Skin epidermis (tissue), 12 donors: ENCODE data around the gene GNG7.
"Not testable (repeated sequence)": the region's sequence is repeated elsewhere in the genome, so short reads cannot be mapped to it uniquely, and the experiment has no call there.

ENCODE experiments used
- H3K27ac ChIP-seq, 21 experiments: fragments of 200-600 bp; sonication (generic) in 11 of 21; one replicate each; pipeline ENCODE4 v1.5.0; 2020; ENCODE audit warnings: mild to moderate bottlenecking in 3 of 21, inconsistent platforms in 2 of 21, moderate library complexity in 2 of 21
- H3K4me3 ChIP-seq, 7 experiments: fragments of 200-600 bp; sonication (generic) in 2 of 7; one replicate each; pipeline ENCODE4 v1.5.0; 2020; ENCODE audit warnings: inconsistent platforms in 2 of 7, mild to moderate bottlenecking in 2 of 7, moderate library complexity in 1 of 7

Gene GNG7

GRCh38 chr19:2475702-2476450, 226.6 kb downstream of the GNG7 start, which contains the start of gene GADD45B:
TSS of gene GADD45B (plus strand) at chr19:2476127. CDS start at chr19:2476359, 232 bp downstream.
- Histone ChIP-seq H3K27ac (peak within 1 kb of the TSS; percentile 37 to 98 (median 89)), H3K4me3 (peak within 1 kb of the TSS; percentile 58 to 98 (median 85))

- peak overlapping the region; percentile 58 to 98 (median 85) for H3K4me3 ChIP-seq
- H3K27ac ChIP-seq = peak overlapping the region; percentile 2 to 97 (median 87)
These were observed 227.3 kb downstream of the GNG7 start for GRCh38 chr19:2475018-2475701.

GRCh38 chr19:2474232-2475017, 228.1 kb downstream of the GNG7 start:
- Histone ChIP-seq H3K27ac (peak overlapping the region in 20 of 21 experiments; percentile 28 to 97 (median 88)), H3K4me3 (peak overlapping the region; percentile 58 to 98 (median 85))

GRCh38 chr19:2469915-2470200, 232.6 kb downstream of the GNG7 start:
- H3K4me3 ChIP-seq, H3K27ac ChIP-seq: not testable (repeated sequence)

GRCh38 chr19:2469102-2469914, 233.2 kb downstream of the GNG7 start:
- Histone ChIP-seq H3K27ac (no peak overlapping the region), H3K4me3 (no peak overlapping the region)

GRCh38 chr19:2468596-2468995, 233.9 kb downstream of the GNG7 start:
- no peak overlapping the region for H3K27ac ChIP-seq
- H3K4me3 ChIP-seq = no peak overlapping the region

- no peak overlapping the region for H3K27ac ChIP-seq
- H3K4me3 ChIP-seq = no peak overlapping the region
These were observed 238.1 kb downstream of the GNG7 start for GRCh38 chr19:2464389-2464788.

GRCh38 chr19:2463694-2464093, 238.8 kb downstream of the GNG7 start:
- H3K27ac ChIP-seq = not testable (repeated sequence)

GRCh38 chr19:2462635-2463421, 239.7 kb downstream of the GNG7 start:
- Histone ChIP-seq H3K27ac (peak overlapping the region in 5 of 21 experiments; percentile 7 to 67 (median 34)), H3K4me3 (peak overlapping the region; percentile 41 to 59 (median 52))

More at GRCh38 chr19:2463694-2464093, 238.8 kb downstream of the GNG7 start:
- H3K4me3 ChIP-seq = not testable (repeated sequence)

GRCh38 chr19:2461751-2462634, 240.5 kb downstream of the GNG7 start:
- peak overlapping the region in 10 of 21 experiments; percentile 7 to 67 (median 32) for H3K27ac ChIP-seq
- peak overlapping the region; percentile 41 to 59 (median 52) for H3K4me3 ChIP-seq
